MM.1S (cell line): ENCODE measurements around the gene TAOK2.

Source experiments
- DNase-seq: peaks from one replicate; pipeline ENCODE4 v3.0.0-alpha.2; 2015
- H2AFZ ChIP-seq: fragments of 300-600 bp; sonication (generic); 2 replicates; pipeline ENCODE4 v1.6.0; 2016; ENCODE audit warnings: antibody characterized with exemption, low read length
- H3F3A ChIP-seq: fragments of 300-600 bp; sonication (generic); 2 replicates; pipeline ENCODE4 v1.6.1; 2016; ENCODE audit warnings: mild to moderate bottlenecking, antibody characterized with exemption, low read length, moderate library complexity, mixed read lengths; ENCODE audit not compliant: insufficient read depth
- H3K27ac ChIP-seq: fragments of 300-600 bp; sonication (generic); 2 replicates; pipeline ENCODE4 v1.5.1; 2016; ENCODE audit warnings: mild to moderate bottlenecking, low read length
- H3K27me3 ChIP-seq: fragments of 300-600 bp; sonication (generic); replicated peaks from 2 replicates; pipeline ENCODE4 v1.6.0; 2016; ENCODE audit warnings: low read length; ENCODE audit not compliant: insufficient read depth
- H3K36me3 ChIP-seq: fragments of 300-600 bp; sonication (generic); replicated peaks from 2 replicates; pipeline ENCODE4 v1.6.1; 2016; ENCODE audit warnings: mild to moderate bottlenecking, low read length, mixed read lengths; ENCODE audit not compliant: insufficient read depth
- H3K4me1 ChIP-seq: fragments of 300-600 bp; sonication (generic); 2 replicates; pipeline ENCODE4 v1.6.1; 2016; ENCODE audit warnings: low read length, mixed read lengths
- H3K4me2 ChIP-seq: fragments of 300-600 bp; sonication (generic); 2 replicates; pipeline ENCODE4 v1.6.0; 2016; ENCODE audit warnings: low read depth, low read length
- H3K4me3 ChIP-seq: fragments of 300-600 bp; sonication (generic); 2 replicates; pipeline ENCODE4 v1.5.1; 2016; ENCODE audit warnings: low read length, mixed read lengths
- H3K79me2 ChIP-seq: fragments of 300-600 bp; sonication (generic); 2 replicates; pipeline ENCODE4 v1.6.1; 2016; ENCODE audit warnings: mixed run types, low read length, mixed read lengths
- H3K9ac ChIP-seq: fragments of 300-600 bp; sonication (generic); 2 replicates; pipeline ENCODE4 v1.6.1; 2016; ENCODE audit warnings: low read length, mixed read lengths
- H3K9me2 ChIP-seq: fragments of 300-600 bp; sonication (generic); replicated peaks from 2 replicates; pipeline ENCODE4 v1.6.1; 2016; ENCODE audit warnings: mild to moderate bottlenecking, low read length, mixed read lengths; ENCODE audit not compliant: insufficient read depth
- H3K9me3 ChIP-seq: fragments of 300-600 bp; sonication (generic); replicated peaks from 2 replicates; pipeline ENCODE4 v1.6.1; 2016; ENCODE audit warnings: mild to moderate bottlenecking, low read length, mixed read lengths; ENCODE audit not compliant: insufficient read depth
- H4K20me1 ChIP-seq: fragments of 300-600 bp; sonication (generic); 2 replicates; pipeline ENCODE4 v1.6.1; 2016; ENCODE audit warnings: mild to moderate bottlenecking, low read length, moderate library complexity, mixed read lengths; ENCODE audit not compliant: insufficient read depth
- CTCF ChIP-seq: fragments of 300-600 bp; sonication (generic); IDR thresholded peaks from 2 replicates; pipeline ENCODE4 v1.5.1; 2016; ENCODE audit warnings: antibody characterized with exemption, low read length, mixed read lengths
- EZH2 ChIP-seq: fragments of 300-600 bp; sonication (generic); optimal IDR thresholded peaks from 2 replicates; pipeline ENCODE3; 2017; ENCODE audit warnings: low read depth, mild to moderate bottlenecking, antibody characterized with exemption, low read length, mixed read lengths
- EZH2phosphoT487 ChIP-seq: fragments of 300-600 bp; sonication (generic); IDR thresholded peaks from 2 replicates; pipeline ENCODE4 v1.6.1; 2018; ENCODE audit warnings: antibody characterized with exemption, low read length

Gene TAOK2

GRCh38 chr16:29940656-29941055, 33.0 kb upstream of the TAOK2 start:
- Histone ChIP-seq H3K9ac (no peak overlapping the region), H3K36me3 (no peaks in the 10 kb centered on the region), H3K9me2 (no peaks in the 10 kb centered on the region), H2AFZ (no peak overlapping the region), H3K9me3 (no peaks in the 10 kb centered on the region), H3K27ac (no peak overlapping the region), H3K27me3 (peaks cover 6% of the 10 kb centered on the region; the same call in 1 of the 2 replicates), H3F3A (no peaks in the 10 kb centered on the region), H4K20me1 (no peaks in the 10 kb centered on the region), H3K4me1 (no peaks in the 10 kb centered on the region), H3K79me2 (no peaks in the 10 kb centered on the region), H3K4me2 (no peak overlapping the region), H3K4me3 (no peak overlapping the region)
- no peak for DNase-seq
- TF ChIP-seq EZH2 (no peak), CTCF (no peak), EZH2phosphoT487 (no peak)

DNA sequence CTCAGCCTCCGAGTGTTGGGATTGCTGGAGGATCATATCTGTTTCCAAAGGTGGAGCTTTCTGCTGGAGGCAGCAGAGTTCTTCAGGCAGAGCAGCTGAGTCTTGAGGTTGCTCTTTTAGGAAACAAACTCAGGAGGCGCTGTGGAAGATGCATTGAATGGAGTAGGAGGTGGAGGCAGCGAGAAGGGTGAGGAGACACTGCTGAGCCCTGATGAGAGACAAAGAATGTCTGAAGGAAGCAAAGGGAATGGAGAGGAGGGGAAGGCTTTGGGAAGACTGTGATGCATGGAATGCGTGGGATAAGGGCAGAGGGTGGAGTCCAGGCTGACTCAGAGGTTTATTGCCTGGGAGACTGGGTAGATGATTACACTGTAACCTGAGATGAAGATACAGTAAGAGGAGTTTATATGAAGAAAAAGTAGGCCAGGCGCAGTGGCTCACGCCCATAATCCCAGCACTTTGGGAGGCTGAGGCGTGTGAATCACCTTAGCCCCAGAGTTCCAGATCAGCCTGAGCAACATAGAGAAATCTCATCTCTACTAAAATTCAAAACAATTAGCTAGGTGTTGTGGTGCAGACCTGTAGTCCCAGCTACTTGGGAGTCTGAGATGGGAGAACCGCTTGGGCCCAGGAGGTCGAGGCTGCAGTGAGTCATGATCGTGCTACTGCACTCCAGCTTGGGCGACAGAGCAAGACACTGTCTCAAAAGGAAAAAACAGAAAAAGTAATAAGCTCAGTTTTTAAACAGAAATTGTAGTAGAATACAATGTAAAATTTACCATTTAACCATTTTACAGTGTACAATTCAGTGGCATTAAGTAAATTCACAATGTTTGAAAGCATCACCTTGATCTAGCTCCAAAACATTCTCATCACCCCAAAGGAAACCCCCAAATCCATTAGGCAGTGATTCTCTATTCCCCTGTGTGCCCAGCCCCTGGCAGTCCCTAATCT, 29.5 kb upstream of the TAOK2 start:
- H3K9me3 ChIP-seq: no peaks in the 10 kb centered on the region
- no peak overlapping the region for H3K9ac ChIP-seq
- no peak for TF ChIP-seq EZH2
- TF ChIP-seq EZH2phosphoT487: no peak
- no peak for TF ChIP-seq CTCF
- H3K36me3 ChIP-seq: no peaks in the 10 kb centered on the region
- no peaks in the 10 kb centered on the region for H3K79me2 ChIP-seq
- H3K27ac ChIP-seq: no peak overlapping the region
- no peaks in the 10 kb centered on the region for H3K4me1 ChIP-seq
- H4K20me1 ChIP-seq: no peaks in the 10 kb centered on the region
- H3K4me3 ChIP-seq: no peak overlapping the region
- no peaks in the 10 kb centered on the region for H3K9me2 ChIP-seq
- H3F3A ChIP-seq: no peaks in the 10 kb centered on the region
- H3K27me3 ChIP-seq: peaks cover 6% of the 10 kb centered on the region
- H3K4me2 ChIP-seq: no peak overlapping the region
- no peak for DNase-seq
- H2AFZ ChIP-seq: no peak overlapping the region

GRCh38 chr16:29947897-29948296, 25.8 kb upstream of the TAOK2 start:
- no peak overlapping the region for H3K4me2 ChIP-seq
- no peak overlapping the region for H2AFZ ChIP-seq
- H3K36me3 ChIP-seq: no peaks in the 10 kb centered on the region
- no peaks in the 10 kb centered on the region for H3K9me3 ChIP-seq
- H3K4me3 ChIP-seq: no peak overlapping the region
- H3F3A ChIP-seq: no peaks in the 10 kb centered on the region
- no peaks in the 10 kb centered on the region for H3K4me1 ChIP-seq
- H3K9ac ChIP-seq: no peak overlapping the region
- TF ChIP-seq EZH2phosphoT487: no peak
- TF ChIP-seq CTCF: no peak
- TF ChIP-seq EZH2: no peak
- no peak for DNase-seq
- no peak overlapping the region for H3K27ac ChIP-seq
- no peaks in the 10 kb centered on the region for H3K79me2 ChIP-seq
- H3K9me2 ChIP-seq: no peaks in the 10 kb centered on the region
- no peaks in the 10 kb centered on the region; the same call in 1 of the 2 replicates for H3K27me3 ChIP-seq
- no peaks in the 10 kb centered on the region for H4K20me1 ChIP-seq
